SK-N-MC (cell line): ENCODE measurements around the gene TECPR2.

ENCODE experiments used
- EZH2 ChIP-seq: fragments of 200-600 bp; sonication (generic); IDR thresholded peaks from one replicate; pipeline ENCODE4 v1.6.1; 2017; ENCODE audit warnings: antibody characterized with exemption
- POLR2AphosphoS5 ChIP-seq: IDR thresholded peaks from 2 replicates; pipeline ENCODE4 v1.6.1; 2012; ENCODE audit warnings: mild to moderate bottlenecking, low read depth, low read length, borderline replicate concordance

GRCh38 chr14:102440392-102440791, 77.7 kb downstream of the TECPR2 start:
- TF ChIP-seq POLR2AphosphoS5 (no peak), EZH2 (no peak)
